AG04449 (cell line): Measurements from ENCODE around the gene WDR38.

Experiments
- CTCF ChIA-PET: fragments of 350-600 bp; formaldehyde crosslinking; extraction: SDS; loops from one replicate; lab custom pipeline; 2021; ENCODE audit warnings: antibody characterized with exemption; lab: Yijun Ruan, JAX
- POLR2A ChIA-PET: fragments of 400-600, 350-600 bp; formaldehyde crosslinking; extraction: SDS; loops from one replicate; lab custom pipeline; 2020; ENCODE audit warnings: antibody characterized with exemption, inconsistent platforms; lab: Yijun Ruan, JAX
- DNase-seq: peaks from one replicate; pipeline ENCODE4 v3.0.0-alpha.2; 2010; ENCODE audit warnings: low read depth, low spot score
- H3K4me3 ChIP-seq: 2 replicates; pipeline ENCODE4 v1.5.1; 2011; ENCODE audit warnings: low read depth, mild to moderate bottlenecking, control low read depth, low read length
- CTCF ChIP-seq: IDR thresholded peaks from one replicate; pipeline ENCODE4 v1.5.1; 2011; ENCODE audit warnings: mild to moderate bottlenecking, moderate library complexity, low read length, control low read depth, inconsistent platforms; ENCODE audit not compliant: insufficient read depth; ENCODE audit errors: missing control alignments

WDR38 gene

GRCh38 chr9:124880501-124880900 lies 27.2 kb downstream of the WDR38 start:
- H3K4me3 ChIP-seq = no peak overlapping the region
- no peak for TF ChIP-seq CTCF
- POLR2A ChIA-PET = no interaction called here
- DNase-seq = no peak
- CTCF ChIA-PET = interaction anchor here (0.8 to 1.8 kb wide), 5 partner anchors 11 to 47 kb away, joined by 3 to 6 read pairs (median 3); partner anchors contain the start of gene ARPC5L

DNA sequence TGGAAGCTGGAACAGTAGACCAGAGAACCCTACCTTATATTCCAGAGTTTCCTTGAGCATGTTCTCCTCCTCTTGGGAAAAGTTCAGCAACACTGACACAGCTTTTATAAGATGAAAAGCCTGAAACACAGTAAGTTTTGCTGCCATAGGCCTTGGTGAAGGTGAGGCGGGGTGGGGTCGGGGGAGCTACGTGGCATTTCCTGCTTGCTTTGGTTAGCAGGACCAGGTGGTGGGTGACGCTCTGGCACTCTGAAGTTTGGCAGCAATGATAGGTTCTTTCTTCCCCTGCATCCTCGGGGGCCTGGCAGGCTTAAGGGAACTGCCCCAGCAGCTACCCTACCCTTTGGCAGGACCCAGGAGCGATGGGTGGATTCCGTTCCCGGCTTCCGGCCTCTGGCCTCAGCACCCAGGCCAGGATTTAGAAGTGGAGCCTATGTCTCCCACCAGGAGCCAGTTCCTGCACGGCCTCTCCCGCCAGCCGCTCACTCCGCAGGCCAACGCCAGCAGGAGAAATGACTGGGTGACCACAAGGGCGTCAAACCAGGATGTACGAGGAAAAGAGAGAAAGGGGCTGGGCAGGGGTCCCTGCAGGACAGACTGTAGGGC lies 28.0 kb downstream of the WDR38 start:
- no peak for DNase-seq
- TF ChIP-seq CTCF = no peak
- ChIA-PET CTCF (interaction anchor here (1.2 to 1.8 kb wide), 3 partner anchors 10 to 48 kb away, joined by 3 to 6 read pairs (median 3); no protein-coding TSS in a partner anchor), POLR2A (no interaction called here)
- H3K4me3 ChIP-seq = no peak overlapping the region

- ChIA-PET POLR2A (no interaction called here), CTCF (interaction anchor here (1.5 to 3.2 kb wide), 3 partner anchors 11 to 109 kb away, joined by 3 to 21 read pairs (median 4); no protein-coding TSS in a partner anchor)
- no peak overlapping the region for H3K4me3 ChIP-seq
- DNase-seq = no peak
- no peak for TF ChIP-seq CTCF
Measured at GRCh38 chr9:124882231-124882630, 29.0 kb downstream of the WDR38 start.

DNA sequence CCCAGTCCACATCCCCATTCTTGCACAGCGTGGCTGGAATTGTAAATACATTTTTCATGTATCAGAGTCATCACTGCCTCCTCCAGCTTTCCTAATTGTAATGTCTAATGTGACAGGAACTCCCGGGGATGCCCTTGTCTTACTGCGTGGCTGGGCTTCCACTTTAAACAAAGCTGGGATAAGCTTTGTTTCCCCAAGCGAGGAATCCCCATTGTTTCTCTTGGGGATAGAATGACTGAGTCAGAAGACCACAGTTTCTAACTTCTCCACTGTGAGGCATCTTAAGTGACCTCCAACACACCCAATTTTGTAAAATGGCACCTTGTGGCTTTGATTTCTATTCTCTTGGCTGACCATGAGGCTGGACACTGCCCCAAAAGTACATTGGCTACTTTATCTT lies 31.1 kb downstream of the WDR38 start:
- ChIA-PET POLR2A (no interaction called here), CTCF (interaction anchor here (1.0 to 3.2 kb wide), 4 partner anchors 9 to 112 kb away, joined by 3 to 21 read pairs (median 4); partner anchors contain the start of gene WDR38)
- no peak for DNase-seq
- TF ChIP-seq CTCF = no peak
- H3K4me3 ChIP-seq = no peak overlapping the region

DNA sequence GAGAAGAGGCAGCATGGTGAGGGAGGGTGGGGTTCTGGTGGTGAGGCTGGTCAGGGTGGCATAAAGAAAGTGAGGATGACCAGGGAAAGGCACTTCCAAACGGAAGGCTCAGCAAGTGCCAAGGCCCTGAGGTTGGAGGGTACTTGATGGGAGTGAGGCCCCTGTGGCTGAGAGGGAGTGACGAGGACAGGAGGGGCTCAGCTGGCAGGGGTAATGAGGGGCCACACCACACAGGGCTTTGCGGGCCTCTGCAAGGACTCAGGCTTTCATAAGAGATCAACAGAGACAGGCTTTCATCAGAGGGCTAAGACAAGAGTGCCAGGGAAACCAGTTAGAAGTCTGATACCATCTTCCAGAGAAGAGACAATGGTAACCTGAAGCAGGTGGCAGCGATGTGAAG lies 32.3 kb downstream of the WDR38 start:
- H3K4me3 ChIP-seq = no peak overlapping the region
- ChIA-PET POLR2A (no interaction called here), CTCF (interaction anchor here (1.3 kb wide), 1 partner anchor 9 kb away, joined by 6 read pairs; no protein-coding TSS in a partner anchor)
- no peak for TF ChIP-seq CTCF
- DNase-seq = no peak

- POLR2A ChIA-PET = no interaction called here
- TF ChIP-seq CTCF = no peak
- CTCF ChIA-PET = interaction anchor here (0.6 to 1.3 kb wide), 2 partner anchors 8 to 10 kb away, joined by 3 to 6 read pairs; no protein-coding TSS in a partner anchor
- DNase-seq = no peak
- H3K4me3 ChIP-seq = no peak overlapping the region
Measured at GRCh38 chr9:124886461-124886860, 33.2 kb downstream of the WDR38 start.
